MM.1S (cell line): ENCODE data around the gene VAV2.

ENCODE experiments used
- DNase-seq: peaks from one replicate; pipeline ENCODE4 v3.0.0-alpha.2; 2015
- H2AFZ ChIP-seq: fragments of 300-600 bp; sonication (generic); 2 replicates; pipeline ENCODE4 v1.6.0; 2016; ENCODE audit warnings: antibody characterized with exemption, low read length
- H3F3A ChIP-seq: fragments of 300-600 bp; sonication (generic); 2 replicates; pipeline ENCODE4 v1.6.1; 2016; ENCODE audit warnings: mild to moderate bottlenecking, antibody characterized with exemption, low read length, moderate library complexity, mixed read lengths; ENCODE audit not compliant: insufficient read depth
- H3K27ac ChIP-seq: fragments of 300-600 bp; sonication (generic); 2 replicates; pipeline ENCODE4 v1.5.1; 2016; ENCODE audit warnings: mild to moderate bottlenecking, low read length
- H3K27me3 ChIP-seq: fragments of 300-600 bp; sonication (generic); replicated peaks from 2 replicates; pipeline ENCODE4 v1.6.0; 2016; ENCODE audit warnings: low read length; ENCODE audit not compliant: insufficient read depth
- H3K36me3 ChIP-seq: fragments of 300-600 bp; sonication (generic); replicated peaks from 2 replicates; pipeline ENCODE4 v1.6.1; 2016; ENCODE audit warnings: mild to moderate bottlenecking, low read length, mixed read lengths; ENCODE audit not compliant: insufficient read depth
- H3K4me1 ChIP-seq: fragments of 300-600 bp; sonication (generic); 2 replicates; pipeline ENCODE4 v1.6.1; 2016; ENCODE audit warnings: low read length, mixed read lengths
- H3K4me2 ChIP-seq: fragments of 300-600 bp; sonication (generic); 2 replicates; pipeline ENCODE4 v1.6.0; 2016; ENCODE audit warnings: low read depth, low read length
- H3K4me3 ChIP-seq: fragments of 300-600 bp; sonication (generic); 2 replicates; pipeline ENCODE4 v1.5.1; 2016; ENCODE audit warnings: low read length, mixed read lengths
- H3K79me2 ChIP-seq: fragments of 300-600 bp; sonication (generic); 2 replicates; pipeline ENCODE4 v1.6.1; 2016; ENCODE audit warnings: mixed run types, low read length, mixed read lengths
- H3K9ac ChIP-seq: fragments of 300-600 bp; sonication (generic); 2 replicates; pipeline ENCODE4 v1.6.1; 2016; ENCODE audit warnings: low read length, mixed read lengths
- H3K9me2 ChIP-seq: fragments of 300-600 bp; sonication (generic); replicated peaks from 2 replicates; pipeline ENCODE4 v1.6.1; 2016; ENCODE audit warnings: mild to moderate bottlenecking, low read length, mixed read lengths; ENCODE audit not compliant: insufficient read depth
- H3K9me3 ChIP-seq: fragments of 300-600 bp; sonication (generic); replicated peaks from 2 replicates; pipeline ENCODE4 v1.6.1; 2016; ENCODE audit warnings: mild to moderate bottlenecking, low read length, mixed read lengths; ENCODE audit not compliant: insufficient read depth
- H4K20me1 ChIP-seq: fragments of 300-600 bp; sonication (generic); 2 replicates; pipeline ENCODE4 v1.6.1; 2016; ENCODE audit warnings: mild to moderate bottlenecking, low read length, moderate library complexity, mixed read lengths; ENCODE audit not compliant: insufficient read depth
- EZH2 ChIP-seq: fragments of 300-600 bp; sonication (generic); optimal IDR thresholded peaks from 2 replicates; pipeline ENCODE3; 2017; ENCODE audit warnings: low read depth, mild to moderate bottlenecking, antibody characterized with exemption, low read length, mixed read lengths
- EZH2phosphoT487 ChIP-seq: fragments of 300-600 bp; sonication (generic); IDR thresholded peaks from 2 replicates; pipeline ENCODE4 v1.6.1; 2018; ENCODE audit warnings: antibody characterized with exemption, low read length
- TF ChIP-seq, protein P1 (sequence below): fragments of 300-600 bp; sonication (generic); IDR thresholded peaks from 2 replicates; pipeline ENCODE4 v1.5.1; 2016; ENCODE audit warnings: antibody characterized with exemption, low read length, mixed read lengths

The VAV2 gene

DNA sequence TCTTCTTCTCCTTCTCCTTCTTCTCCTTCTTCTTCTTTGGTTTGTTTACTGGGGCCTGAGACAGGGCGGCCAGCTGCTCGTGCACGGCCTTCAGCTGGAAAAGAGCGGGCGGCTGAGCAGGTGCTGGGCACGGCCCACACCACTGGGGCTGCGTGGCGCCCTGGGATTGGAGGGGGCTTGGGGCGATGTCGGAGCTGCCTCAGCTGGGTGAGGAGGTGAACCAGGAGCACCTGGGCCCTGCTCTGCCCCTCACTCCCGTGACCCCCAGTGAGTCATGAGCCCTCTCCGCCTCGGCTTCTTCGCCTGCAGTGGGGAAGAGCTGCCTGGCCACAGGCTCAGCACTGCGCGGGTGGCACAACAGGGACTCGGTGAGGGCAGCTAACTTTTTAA lies 48.0 kb upstream of the VAV2 start:
- no peak for DNase-seq
- Histone ChIP-seq H3F3A (no peaks in the 10 kb centered on the region), H3K4me1 (no peaks in the 10 kb centered on the region), H2AFZ (no peak overlapping the region), H3K9ac (no peak overlapping the region), H3K36me3 (no peaks in the 10 kb centered on the region), H3K4me3 (no peak overlapping the region), H3K27me3 (no peaks in the 10 kb centered on the region), H3K9me3 (no peaks in the 10 kb centered on the region), H3K4me2 (no peak overlapping the region), H3K79me2 (no peaks in the 10 kb centered on the region), H4K20me1 (no peaks in the 10 kb centered on the region), H3K9me2 (no peaks in the 10 kb centered on the region), H3K27ac (no peak overlapping the region)
- no peak for TF ChIP-seq EZH2
- TF ChIP-seq, protein P1, sequence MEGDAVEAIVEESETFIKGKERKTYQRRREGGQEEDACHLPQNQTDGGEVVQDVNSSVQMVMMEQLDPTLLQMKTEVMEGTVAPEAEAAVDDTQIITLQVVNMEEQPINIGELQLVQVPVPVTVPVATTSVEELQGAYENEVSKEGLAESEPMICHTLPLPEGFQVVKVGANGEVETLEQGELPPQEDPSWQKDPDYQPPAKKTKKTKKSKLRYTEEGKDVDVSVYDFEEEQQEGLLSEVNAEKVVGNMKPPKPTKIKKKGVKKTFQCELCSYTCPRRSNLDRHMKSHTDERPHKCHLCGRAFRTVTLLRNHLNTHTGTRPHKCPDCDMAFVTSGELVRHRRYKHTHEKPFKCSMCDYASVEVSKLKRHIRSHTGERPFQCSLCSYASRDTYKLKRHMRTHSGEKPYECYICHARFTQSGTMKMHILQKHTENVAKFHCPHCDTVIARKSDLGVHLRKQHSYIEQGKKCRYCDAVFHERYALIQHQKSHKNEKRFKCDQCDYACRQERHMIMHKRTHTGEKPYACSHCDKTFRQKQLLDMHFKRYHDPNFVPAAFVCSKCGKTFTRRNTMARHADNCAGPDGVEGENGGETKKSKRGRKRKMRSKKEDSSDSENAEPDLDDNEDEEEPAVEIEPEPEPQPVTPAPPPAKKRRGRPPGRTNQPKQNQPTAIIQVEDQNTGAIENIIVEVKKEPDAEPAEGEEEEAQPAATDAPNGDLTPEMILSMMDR, result no peak
- TF ChIP-seq EZH2phosphoT487, result no peak

DNA sequence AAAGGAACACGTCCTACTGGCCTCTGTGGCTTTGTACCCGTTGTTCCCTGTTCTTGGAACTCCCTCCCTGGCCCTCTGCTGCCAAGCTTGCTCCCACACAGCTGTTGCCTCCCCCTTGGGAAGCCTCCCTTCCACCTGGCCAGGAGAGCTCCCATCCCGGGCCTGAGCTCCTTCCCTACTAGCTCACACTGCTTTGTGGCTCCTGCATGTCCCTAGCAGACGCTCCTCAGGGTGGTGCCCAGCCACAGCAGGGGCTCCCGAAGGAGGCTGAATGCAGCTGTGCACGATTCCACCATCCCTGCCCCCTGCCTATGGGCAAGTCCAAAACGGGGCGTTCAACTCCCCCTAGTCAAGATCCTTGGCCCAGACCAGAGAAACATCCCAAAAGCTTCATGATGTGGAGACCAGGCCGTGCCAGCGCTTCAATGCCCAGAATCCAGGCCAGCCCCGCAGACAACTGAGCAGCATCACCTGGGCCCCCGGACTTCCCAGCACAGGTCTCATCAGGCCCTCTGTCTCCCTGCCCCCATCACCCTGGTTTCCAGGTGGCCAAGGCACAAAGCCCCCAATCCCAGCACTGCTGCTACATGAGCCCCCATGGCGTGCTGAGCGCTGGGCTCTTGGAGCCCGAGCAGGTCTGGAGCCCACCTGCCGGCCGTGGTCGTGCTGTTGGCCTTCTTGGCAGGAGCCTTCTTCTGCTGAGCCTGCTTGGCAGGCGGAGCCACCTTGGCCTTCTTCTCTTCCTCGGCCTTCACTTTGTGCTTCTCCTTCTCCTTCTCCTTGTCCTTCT lies 47.5 kb upstream of the VAV2 start:
- Histone ChIP-seq H3F3A (no peaks in the 10 kb centered on the region), H3K4me1 (no peaks in the 10 kb centered on the region), H4K20me1 (no peaks in the 10 kb centered on the region), H3K79me2 (no peaks in the 10 kb centered on the region), H3K9ac (no peak overlapping the region), H3K9me3 (no peaks in the 10 kb centered on the region), H3K36me3 (no peaks in the 10 kb centered on the region), H3K27ac (no peak overlapping the region), H2AFZ (no peak overlapping the region), H3K9me2 (no peaks in the 10 kb centered on the region), H3K27me3 (no peaks in the 10 kb centered on the region), H3K4me2 (no peak overlapping the region), H3K4me3 (no peak overlapping the region)
- DNase-seq, result no peak
- TF ChIP-seq EZH2 (no peak), EZH2phosphoT487 (no peak)
- TF ChIP-seq, protein P1, result no peak

DNA sequence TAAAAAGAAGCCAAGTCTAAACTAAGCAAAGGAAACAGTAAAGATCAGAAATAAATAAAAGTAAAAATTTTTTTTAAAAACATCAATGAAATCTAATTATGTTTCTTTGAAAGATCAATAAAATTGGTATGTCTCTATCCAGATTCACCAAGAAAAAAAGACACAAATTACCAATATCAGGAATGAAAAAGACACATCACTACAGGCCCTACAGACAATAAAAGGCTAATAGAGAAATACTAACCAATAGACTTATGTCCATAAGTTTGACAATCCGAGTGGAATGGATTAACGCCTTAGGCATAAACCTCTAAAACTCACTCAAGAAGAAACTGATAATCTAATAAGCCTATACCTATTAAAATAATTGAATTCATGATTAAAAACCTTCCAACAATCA lies 45.5 kb upstream of the VAV2 start:
- no peaks in the 10 kb centered on the region for H3K9me3 ChIP-seq
- no peaks in the 10 kb centered on the region for H3K4me1 ChIP-seq
- H3K27ac ChIP-seq, result no peak overlapping the region
- TF ChIP-seq EZH2phosphoT487, result no peak
- no peak for TF ChIP-seq EZH2
- TF ChIP-seq, protein P1, result no peak
- no peaks in the 10 kb centered on the region for H4K20me1 ChIP-seq
- H3F3A ChIP-seq, result no peaks in the 10 kb centered on the region
- no peak for DNase-seq
- no peaks in the 10 kb centered on the region for H3K27me3 ChIP-seq
- no peaks in the 10 kb centered on the region for H3K36me3 ChIP-seq
- no peak overlapping the region for H2AFZ ChIP-seq
- H3K4me3 ChIP-seq, result no peak overlapping the region
- no peak overlapping the region for H3K4me2 ChIP-seq
- no peaks in the 10 kb centered on the region for H3K9me2 ChIP-seq
- H3K79me2 ChIP-seq, result no peaks in the 10 kb centered on the region
- H3K9ac ChIP-seq, result no peak overlapping the region
